Activated T-helper 9 cell treated with anti-CD3 and anti-CD28 coated beads, Interleukin-2, amount 50 U/mL, for 16 hours (primary cell): ENCODE data around the gene LPP.

Experiments used
- DNase-seq: peaks from one replicate; pipeline ENCODE4 v3.0.0-alpha.2; 2020; ENCODE audit warnings: low read depth

Gene LPP

DNA sequence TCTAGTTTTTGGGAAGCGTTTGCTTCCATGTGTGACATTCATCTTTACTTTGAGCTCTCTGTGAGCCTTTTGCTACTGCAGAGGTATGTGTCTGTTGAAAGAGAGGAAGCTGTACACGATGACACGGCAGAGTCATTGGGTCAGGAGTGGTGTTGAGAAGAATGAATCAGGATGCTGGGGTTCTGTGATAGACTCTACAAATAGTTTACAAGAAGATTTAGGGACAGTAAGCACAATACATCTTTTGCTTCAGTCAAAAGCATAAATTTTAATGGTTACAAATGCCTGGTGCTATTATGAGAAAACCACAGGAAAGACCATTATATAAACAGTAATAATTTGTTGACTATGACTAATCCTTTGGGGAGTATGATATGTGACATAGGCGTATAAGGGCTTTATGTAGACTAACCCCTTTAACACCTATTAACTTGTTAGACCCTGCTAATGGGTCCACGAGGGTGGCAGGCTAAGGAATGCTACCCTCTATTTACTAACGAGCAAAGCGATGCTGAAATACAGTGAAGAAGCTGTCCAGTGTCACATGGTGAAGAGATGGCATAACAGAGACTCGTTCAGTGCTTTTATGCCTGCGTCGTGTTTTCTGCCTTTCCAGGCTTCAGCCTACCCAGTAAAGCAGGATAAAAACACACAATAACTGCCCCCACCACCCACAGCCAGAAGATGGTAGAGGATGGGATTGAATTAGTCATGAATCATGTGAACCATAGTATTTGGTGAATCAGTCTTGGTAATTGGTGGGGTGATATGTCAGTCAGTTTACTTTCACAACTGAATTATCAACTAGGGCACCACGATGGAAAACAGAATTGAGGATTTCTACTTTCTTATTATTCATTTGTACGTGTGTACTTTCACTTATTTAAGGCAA lies 118.8 kb downstream of the LPP start:
- no peak for DNase-seq

DNA sequence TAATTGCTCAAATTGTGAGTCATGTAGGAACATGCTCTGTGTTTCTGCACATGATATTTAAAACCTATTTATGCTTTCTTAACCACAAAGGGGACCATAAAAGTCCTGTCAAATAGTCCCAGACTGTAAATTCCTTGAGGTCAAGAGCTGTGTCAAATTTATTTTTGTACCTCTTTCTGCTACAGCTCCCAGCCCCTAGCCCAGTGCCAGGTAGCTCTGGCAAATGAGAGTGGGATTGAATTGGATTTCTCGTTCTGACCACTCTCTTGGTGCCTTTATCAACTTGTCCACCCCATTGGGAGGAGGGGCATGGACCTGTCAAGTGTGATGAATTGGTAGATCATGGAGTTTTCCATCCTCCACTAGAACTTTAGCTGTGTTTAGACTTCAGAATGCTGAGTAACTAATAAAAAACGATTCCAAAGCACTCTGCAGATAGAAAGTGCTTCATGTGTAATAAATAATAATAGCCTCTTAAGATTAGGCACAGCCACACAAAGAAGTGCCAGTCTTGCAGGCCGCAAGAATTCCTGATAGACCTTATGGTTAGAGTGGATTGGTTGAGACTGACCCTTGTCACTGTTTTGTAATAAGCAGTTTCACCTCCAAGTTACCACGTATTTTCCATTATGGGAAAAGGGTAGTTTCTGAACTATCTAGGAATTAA lies 120.4 kb downstream of the LPP start:
- no peak for DNase-seq

DNA sequence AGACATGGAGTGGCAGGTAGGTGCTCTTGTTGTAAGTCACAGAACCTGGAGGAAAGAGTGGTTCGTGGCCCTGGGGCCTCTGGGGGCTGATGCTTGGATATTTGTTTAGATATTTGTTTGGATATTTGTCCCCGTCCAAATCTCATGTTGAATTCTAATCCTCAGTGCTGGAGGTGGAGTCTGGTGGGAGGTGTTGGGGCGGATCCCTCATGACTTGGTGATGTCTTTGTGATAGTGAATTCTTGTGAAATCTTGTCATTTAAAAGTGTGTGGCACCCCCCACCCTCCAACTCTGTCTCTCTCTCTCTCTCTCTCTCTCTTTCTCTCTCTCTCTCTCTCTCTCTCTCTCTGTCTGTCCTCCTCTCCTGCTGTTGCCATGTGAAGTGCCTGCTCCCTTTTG lies 122.4 kb downstream of the LPP start:
- DNase-seq, result no peak

DNA sequence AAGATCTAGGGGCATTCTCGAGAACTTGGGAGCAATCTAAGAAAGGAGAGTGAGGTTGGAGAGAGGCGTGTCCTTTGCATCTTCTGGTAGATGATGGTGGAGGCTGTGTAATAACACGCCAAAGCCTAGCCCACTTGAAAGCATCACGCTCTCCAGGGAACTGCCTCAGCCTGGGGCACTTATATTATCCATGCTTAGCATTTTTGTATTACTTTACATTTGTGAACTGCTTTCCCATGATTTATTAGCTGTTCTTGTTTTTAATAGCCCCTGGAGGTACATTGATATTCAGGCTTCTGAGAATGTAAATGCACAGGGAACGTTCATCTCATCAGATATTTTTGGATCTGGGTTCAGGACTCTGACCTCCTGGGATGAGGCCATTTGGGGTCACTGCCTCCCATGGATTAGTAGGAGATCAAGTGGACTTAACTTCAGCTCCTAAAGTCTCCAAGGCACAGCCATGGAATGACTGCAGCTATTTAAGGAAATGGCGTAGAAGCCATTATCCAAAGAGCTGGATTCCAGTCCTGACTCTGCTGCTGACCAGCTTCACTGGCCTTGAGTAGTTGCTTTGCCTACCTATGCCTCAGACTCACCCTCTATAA lies 124.9 kb downstream of the LPP start:
- DNase-seq, result no peak

DNA sequence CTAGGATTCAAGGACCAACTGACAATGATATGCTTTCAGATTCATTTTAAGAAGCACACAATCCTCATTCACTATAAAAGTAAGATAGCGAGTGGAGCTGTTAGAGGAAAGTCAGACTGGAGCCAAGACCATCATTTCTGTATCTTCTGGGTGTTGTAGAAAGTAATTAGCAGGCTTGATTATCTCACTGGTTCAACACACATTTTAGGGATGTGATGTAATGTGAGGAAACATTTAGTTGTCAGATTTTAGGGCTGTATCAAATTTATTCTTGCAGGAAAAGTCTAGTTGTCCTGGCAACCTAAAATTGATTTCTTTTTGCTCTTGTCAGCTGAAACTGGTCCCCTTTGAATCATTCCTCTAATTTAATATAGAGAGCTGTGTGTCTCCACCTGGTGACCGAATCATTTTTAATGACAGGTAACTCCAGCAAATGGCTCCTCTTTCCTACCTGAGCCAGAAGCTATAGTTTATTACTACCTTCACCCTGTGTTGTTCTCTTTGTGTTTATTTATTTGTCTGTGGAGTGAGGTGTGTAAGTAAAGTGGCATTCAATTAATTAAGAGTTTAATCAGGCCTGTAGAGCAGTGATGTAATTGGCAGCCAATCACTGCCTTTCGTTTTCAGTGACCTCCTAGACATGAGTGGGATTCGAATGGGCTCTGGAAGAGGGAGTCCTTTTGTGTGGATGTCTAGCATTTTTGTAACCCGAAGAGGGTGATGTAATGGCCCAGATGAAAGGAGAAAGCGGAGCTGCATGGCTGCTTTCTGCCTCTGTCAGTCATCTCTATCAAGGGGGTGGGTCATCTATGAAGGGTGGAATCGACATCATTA lies 125.8 kb downstream of the LPP start:
- DNase-seq, result no peak

DNA sequence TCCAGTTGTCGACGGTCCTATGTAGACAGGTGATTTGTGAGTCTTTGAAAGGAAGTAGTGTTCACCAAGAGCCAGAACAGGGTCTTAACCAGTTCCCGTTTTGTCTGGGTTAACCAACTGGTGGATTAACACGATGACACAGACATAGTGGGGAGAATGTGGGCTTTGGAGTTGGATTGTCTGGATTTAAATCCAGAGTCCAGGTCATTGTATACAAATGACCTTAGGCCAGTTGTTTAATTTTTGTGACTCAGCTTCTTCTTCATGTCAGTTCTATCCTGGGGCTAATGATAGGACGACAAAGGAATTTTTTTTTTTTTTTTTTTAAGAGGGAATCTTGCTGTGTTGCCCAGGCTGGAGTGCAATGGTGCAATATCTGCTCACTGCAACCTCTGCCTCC lies 126.7 kb downstream of the LPP start:
- no peak for DNase-seq

DNA sequence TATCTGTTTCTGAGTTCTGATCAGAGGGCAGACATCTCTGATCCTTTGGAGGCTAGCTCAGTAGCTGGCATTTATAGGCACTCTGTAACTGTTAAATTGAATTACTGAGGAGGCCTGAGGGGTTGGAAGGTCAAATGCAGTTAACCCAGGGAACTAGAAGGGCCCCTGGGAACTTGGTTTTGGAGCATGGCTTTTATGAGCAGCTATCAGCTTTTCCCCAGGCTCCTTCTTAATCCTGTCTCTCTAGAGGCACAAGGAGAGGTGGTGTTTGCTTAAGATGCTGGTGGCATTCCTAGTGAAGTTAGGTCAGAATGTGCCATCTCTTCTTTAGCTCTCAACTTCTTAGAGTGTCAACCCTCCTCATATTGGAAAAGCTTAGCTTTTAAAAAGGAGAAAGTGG lies 128.9 kb downstream of the LPP start:
- DNase-seq, result no peak

DNA sequence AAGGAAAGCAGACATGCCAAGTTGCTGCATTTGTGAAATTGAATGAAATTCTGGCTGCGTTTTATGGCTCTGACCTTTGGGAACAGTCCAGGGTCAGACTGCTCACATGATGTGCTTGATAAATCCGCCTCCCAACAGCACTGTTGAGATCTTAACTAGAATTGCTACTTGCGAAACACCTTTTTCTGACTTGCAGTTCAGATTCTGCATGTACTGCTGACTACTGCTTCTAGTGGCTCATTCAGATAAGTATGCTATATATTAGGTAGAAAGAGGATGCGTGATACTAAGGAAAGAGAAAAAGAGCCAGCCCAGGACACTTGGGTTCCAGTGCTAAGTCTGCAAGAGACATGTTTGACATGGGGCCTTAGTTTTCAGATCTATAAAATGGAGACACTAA lies 129.4 kb downstream of the LPP start:
- no peak for DNase-seq

DNA sequence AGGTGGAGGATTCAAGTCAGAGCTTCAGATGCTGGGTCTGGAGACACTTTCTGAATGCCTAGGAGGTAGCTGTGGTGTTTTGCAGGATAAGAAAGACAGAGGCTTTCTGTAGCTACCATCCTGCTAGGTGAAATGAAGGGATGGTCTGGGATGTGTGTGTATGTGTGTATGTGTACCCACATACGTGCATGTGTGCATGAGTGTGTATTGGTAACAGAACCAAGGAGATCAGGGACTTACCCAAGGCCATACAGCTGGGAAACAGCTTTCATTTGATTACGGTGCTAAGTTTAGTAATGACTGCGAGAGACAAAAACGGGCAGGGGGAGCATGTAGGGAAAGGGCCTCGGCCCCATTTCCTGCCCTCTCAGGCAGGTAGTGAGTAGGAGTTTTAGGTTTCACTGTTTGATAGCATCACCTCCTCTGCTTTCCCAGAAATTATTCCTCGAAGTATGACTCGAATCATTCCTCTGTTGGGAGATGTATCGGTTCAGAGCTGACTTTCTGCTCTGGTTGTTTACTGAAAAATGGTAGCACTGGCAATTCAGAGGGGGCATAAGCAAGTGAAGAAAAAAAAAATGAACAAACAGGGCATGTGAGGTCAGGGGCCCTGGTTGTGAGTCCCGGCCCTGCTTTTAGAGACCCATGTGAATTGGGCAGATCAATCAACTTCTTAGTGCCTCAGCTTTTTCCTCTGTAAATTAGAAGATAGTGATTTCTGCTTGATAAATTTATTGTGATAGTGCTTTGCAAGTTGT lies 130.7 kb downstream of the LPP start:
- peak; percentile 26 for DNase-seq

DNA sequence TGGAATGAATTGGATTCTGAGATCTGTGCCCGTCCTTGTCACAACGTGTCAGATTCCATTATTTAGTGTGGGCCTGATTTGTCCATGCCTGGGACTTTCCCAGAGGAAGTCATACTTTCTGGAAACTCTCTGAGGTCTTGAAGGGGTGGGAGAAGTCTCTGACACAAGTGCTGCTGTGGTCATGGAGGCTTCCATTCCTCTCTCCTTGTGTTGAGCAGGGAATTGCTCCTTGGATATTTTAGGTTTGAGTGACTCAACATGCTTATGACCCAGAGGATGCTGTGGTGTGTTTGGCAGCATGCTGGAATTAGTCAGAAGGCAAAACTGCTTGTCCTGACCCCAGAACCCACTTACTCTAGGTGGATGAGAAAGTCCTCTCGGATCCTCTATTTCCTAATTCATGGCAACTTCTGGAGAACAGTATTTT lies 132.1 kb downstream of the LPP start:
- no peak for DNase-seq

DNA sequence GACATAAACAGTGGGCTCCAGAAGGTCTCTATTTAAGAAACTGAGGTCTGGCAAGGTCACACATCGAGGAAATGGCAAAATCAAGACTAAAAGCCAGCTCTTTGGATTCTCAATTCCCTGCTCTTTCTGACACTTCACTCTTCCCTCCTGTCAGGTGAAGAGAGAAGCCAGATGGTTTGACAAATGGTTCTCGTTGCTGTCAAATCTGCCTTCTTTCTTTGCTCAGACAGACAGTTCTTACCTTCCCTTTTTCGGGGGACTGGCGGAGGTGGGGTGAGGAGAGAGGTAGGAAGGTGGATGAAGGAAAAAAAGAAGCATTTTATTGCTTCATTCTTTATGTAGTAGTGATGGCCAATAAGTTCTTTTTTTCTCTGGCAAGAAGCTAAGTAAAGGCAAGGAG lies 133.4 kb downstream of the LPP start:
- DNase-seq, result no peak

DNA sequence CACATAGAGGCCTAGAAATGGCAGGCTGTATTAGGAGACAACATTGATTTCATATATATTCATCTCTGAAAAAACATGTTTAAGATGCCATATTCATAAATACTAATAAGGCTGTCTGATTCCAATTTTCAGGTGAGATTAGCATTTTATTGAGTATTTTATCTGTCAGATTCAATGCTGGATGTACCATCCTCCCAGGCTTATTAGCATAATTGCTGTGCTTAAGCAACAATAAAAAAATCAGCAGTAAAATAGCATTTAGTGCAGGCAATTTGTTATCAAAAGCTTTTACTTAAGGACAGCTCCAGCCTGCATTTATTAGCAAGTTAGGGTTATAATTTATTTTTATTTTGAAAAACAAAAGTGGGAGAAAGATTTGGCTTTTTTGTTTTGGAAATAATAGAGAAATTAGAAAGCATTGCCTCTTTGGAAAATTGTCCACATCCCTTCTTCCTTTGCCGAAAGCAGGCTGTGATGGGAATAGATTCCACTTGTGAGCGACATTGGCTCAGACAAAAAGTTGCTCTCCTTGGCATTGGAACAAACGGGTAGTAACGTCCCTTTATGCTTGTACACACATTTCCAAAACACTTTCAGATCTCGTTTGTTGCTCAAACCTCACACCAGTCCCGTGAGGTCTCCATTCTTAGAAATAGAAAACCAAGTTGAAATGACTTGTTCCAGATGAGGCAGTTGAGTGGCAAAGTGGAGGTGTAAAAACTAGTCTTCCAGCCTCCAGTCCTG lies 134.0 kb downstream of the LPP start:
- DNase-seq, result no peak

DNA sequence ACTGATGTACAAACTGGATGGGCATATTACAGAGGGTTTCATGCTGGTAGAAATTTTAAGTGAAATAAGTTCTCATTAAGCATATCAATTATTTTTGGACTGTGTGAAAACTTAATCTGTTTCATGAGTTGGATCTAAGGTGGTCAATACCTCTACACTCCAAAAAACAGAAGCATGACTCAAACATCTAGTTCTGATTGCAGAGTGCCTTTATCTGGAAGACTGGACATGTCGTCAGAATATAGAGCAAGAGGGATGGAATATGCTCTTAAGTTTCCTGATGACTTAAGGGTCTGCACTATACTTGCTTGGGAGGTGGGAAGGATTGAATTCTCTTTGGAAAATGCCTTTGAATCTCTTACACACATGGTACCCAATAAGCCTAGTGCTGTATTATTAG lies 138.3 kb downstream of the LPP start:
- DNase-seq, result no peak

DNA sequence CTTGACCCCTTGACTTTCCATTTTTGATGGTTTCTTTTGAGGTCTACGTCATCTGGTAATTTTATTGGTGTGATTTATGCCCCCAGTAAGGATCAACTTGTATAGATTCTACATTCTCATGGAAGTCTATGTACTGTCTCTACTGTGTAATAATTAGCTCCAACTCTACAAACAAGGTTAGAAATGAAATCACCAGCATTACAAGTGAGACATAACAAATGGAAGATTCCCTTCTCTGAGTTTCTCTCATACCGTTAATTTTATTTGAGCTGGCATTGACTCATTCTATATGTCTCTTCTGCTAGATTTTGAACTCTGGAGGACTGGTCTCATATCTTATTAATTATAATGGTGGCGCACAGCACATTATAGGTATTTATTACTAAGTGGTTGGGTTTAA lies 138.9 kb downstream of the LPP start:
- no peak for DNase-seq

DNA sequence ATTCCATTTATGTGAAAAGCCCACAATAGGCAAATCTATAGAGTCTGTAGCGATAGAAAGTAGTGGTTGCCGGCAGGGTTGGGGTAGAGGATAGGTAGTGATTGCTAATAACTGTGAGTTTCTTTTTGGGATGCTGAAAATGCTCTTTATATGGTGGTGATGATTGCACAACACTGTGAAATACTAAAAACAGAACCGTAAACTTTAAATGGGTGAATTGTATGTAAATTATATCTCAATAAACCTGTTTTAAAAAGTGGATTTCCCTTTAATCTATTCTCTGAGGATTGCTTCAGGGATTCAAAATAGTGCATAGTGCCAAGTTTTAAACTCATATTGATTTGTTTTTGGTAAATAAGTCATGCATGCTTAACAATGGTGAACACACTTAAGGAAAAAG lies 140.2 kb downstream of the LPP start:
- no peak for DNase-seq

DNA sequence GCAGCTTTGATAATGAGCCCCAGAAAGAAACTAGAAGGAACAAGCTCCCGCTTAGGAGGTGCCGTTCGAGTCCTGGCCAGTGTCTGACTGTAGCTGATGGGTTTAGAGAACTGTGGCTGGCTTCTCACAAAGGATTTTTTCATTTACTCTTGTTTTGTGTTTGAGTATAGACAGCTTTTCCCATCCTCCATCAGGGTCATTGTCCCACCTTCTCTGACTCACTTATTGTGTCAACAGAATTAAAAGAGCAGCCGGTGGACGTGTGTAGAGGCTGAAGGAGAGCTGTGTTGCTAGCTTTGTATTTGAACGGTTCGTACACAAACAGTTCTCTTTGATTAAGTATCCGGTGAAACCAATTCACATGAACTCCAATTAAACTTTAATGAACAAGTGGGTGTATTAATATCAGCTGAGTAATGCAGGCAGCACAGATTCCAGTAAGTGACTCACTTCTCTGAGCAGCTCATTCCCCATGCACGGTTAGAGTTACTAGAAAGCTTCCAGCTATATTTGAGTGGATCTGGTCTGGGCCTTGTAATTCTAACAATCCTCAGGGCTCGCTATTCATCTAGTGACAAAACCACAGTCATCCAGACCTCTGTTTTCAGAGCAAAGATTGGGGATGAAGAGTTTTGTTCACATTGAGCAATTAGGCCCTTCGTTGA lies 141.0 kb downstream of the LPP start:
- no peak for DNase-seq

DNA sequence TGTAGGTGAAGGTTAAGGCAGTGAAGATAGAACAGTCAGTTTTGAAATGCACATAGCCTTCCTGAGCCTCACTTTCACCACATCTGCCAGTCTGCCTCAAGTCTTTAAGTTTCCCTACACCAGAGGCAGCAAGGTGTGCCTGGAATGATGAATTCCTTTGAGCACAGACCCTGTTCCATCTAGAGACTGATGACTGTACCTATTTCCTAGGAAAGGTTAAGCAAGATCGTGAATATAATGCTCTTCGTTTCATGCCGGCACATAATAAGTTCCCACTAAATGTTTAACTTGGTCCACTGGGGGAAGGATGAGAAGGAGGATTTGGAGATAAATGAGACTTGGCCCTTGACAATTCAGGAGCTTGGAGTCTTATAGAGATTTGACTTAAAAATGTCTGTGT lies 141.9 kb downstream of the LPP start:
- DNase-seq, result no peak

DNA sequence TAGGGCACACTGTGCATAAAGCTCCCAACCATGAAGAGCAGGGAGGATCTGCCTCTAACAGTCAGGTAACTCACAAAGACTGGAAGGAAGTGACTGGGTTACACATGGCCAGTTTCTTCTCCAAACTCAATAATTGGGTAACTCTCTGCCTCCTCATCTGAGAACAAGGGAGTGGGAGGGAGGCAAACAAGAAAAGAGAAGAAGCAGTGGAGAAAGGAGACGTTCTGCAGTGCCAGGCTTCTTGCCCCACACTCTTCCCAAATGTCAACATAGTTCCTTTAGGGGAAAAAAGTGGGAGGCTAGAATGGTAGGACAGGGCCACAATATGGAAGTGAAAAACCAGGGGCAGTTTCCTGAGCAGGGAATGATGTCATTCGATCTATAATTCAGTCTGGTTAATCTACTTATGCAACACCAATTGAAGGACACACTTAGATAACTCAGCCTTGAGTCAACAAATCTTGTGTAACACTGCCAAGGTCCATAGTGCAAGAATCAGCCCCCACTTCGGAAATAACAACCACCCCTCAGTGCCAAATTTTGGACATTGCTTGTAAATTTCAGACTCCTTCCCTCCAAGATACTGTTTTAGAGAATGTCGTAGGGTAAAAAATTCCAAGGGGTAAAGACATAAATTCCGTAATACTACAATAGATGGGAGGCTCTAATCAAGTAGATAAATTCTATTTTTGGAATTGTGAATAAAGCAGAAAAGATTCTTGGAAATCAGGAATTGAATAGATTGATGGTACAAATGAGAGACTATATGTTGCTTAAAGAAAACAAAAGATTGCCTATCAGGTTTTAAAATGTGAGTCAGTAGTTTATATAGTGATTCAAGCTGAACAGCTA lies 143.0 kb downstream of the LPP start:
- no peak for DNase-seq

DNA sequence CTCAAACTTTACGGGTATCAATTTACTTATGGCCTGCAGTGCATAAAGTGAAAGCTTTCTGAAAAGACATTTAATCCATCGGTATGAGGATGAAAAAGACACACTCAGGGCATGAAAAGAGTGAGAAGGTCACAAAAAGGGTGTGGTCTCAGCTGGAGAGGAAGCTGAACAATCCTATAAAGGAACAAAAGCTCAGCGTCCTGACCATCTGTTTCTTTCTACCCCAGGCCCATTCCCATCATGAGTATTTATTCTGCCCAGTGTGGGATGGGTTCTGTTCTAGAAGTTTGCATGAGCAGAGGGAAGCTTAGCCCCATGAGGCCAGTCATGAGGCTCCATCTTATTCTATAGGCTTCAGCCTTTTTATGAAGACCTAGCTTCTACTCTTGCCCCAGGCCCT lies 144.6 kb downstream of the LPP start:
- DNase-seq, result no peak
